NCI-H2029 (cell line): ENCODE measurements around the gene C6orf58.

ENCODE experiments used
- DNase-seq: peaks from one replicate; lab custom pipeline; 2025; lab: John Stamatoyannopoulos, UW

Gene C6orf58

GRCh38 chr6:127576874-127577273 is at the start of gene C6orf58:
TSS of gene C6orf58 (plus strand) at chr6:127577174. CDS start at chr6:127577186, 12 bp downstream.
- no peak for DNase-seq

GRCh38 chr6:127533011-127533410 is 44.0 kb upstream of the C6orf58 start:
- no peak for DNase-seq

GRCh38 chr6:127533736-127534135 is 43.2 kb upstream of the C6orf58 start:
- no peak for DNase-seq

- DNase-seq, result no peak
These were observed 38.2 kb upstream of the C6orf58 start for GRCh38 chr6:127538750-127539264.

GRCh38 chr6:127539272-127539671 is 37.7 kb upstream of the C6orf58 start:
- no peak for DNase-seq

GRCh38 chr6:127547215-127547614 is 29.8 kb upstream of the C6orf58 start:
- no peak for DNase-seq

- DNase-seq, result no peak
These were observed 28.9 kb upstream of the C6orf58 start for GRCh38 chr6:127547904-127548649.

- DNase-seq, result no peak
These were observed 26.6 kb upstream of the C6orf58 start for GRCh38 chr6:127550403-127550802.

GRCh38 chr6:127554435-127555006 is 22.5 kb upstream of the C6orf58 start:
- no peak for DNase-seq

GRCh38 chr6:127561660-127562059 is 15.3 kb upstream of the C6orf58 start:
- no peak for DNase-seq

- DNase-seq, result no peak
These were observed 12.2 kb upstream of the C6orf58 start for GRCh38 chr6:127564761-127565160.

GRCh38 chr6:127566119-127566518 is 10.9 kb upstream of the C6orf58 start:
- no peak for DNase-seq

GRCh38 chr6:127566651-127567050 is 10.3 kb upstream of the C6orf58 start:
- DNase-seq, result no peak

GRCh38 chr6:127567476-127567875 is 9.5 kb upstream of the C6orf58 start:
- DNase-seq, result no peak

- DNase-seq, result no peak
These were observed 6.1 kb upstream of the C6orf58 start for GRCh38 chr6:127570739-127571389.

GRCh38 chr6:127578900-127579299 is 1.9 kb downstream of the C6orf58 start:
- DNase-seq, result no peak

- DNase-seq, result no peak
These were observed 4.6 kb downstream of the C6orf58 start for GRCh38 chr6:127581576-127581975.

GRCh38 chr6:127582777-127583462 is 5.9 kb downstream of the C6orf58 start:
- DNase-seq, result no peak

- DNase-seq, result no peak
These were observed 8.1 kb downstream of the C6orf58 start for GRCh38 chr6:127585123-127585522.

GRCh38 chr6:127586372-127586771 is 9.4 kb downstream of the C6orf58 start:
- DNase-seq, result no peak

GRCh38 chr6:127587875-127588274 is 10.9 kb downstream of the C6orf58 start:
- DNase-seq, result no peak

GRCh38 chr6:127589135-127589534 is 12.2 kb downstream of the C6orf58 start:
- no peak for DNase-seq
